HS-27A (cell line): ENCODE results near the gene CENPW.

Experiments used
- DNase-seq: peaks from one replicate; pipeline ENCODE4 v3.0.0-alpha.2; 2012; ENCODE audit warnings: low read depth, missing footprints

The CENPW gene

DNA sequence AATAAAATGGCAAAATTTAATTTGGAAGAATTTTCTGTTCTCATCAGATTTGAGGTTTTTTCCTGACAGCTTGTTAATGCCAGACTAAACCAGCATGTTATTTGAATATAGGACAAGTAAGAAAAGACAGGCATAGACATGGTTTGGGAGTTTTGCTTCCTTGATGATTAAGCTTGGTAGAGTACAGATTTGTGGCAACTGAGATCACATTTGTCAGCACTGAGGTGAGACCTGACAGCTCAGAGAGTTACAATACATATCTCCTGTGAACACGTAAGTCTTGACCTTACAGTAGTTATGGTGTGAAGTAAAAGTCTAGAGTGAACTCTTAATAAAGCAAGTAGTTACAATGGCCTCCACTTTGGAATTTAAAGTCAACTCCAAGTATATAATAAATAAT lies 34.5 kb downstream of the CENPW start:
- no peak for DNase-seq

DNA sequence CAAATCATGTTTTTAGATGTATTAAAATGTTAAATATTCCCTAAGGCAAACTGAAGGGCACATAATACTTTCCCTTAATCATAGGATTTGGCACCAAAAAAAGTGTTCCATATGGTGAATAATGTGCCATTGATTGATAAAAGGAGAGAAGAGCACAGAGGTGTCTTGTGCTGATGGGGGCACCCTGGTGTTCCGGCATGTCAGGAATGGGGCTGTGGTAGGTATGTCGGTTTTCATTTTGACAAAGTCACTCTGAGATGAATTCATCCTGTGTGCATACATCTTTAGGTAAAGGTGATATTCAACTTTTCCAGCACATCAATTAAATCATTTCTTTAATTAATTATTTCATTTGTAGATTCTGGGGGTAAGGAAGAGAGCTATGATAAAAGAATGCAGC lies 36.8 kb downstream of the CENPW start:
- DNase-seq: no peak

DNA sequence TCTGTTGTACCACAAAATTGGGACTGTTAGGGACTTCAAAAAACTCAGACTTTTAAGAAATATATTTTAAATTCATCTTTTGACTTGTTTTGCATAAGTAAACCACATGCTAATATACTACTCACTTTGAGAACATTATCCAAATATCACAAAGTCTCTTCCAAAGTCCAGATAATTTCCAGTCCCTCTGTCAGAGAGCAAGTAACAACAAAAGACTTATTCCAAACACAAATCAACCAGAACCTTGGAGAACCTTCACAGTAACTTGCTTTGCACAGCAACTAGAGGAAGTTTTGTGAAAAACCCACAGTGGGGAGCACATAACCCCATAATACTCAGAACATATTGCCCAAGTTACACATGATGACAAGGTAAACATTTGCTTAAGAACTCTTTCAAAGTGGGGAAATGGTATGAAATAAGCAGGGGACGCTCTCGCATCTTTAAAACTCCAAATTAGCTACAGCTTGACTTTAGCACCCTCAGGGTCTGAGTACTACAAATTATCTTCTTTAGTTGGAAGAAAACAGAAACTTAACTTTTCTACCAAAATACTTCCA lies 37.8 kb downstream of the CENPW start:
- DNase-seq: no peak

DNA sequence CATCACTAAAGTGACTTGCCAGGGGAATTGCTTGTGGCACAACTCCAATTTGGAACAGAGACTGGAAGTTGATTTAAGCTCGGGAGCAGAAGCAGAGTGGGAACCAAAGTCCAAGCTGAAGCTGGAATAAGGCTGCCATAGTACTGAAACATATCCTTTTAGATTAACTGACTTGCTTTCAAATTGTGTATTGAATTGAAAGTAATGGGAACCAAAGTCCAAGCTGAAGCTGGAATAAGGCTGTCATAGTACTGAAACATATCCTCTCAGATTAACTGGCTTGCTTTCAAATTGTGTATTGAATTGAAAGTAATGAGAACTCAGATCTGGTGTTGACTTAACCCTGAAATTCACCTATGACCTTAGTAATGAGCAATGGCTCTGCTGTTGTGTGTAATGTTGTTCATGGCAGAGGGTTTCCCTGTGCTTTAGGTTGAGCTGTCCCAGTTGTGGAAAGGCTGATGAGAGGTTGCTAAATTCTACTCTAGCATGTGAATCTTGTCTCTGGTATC lies 40.2 kb downstream of the CENPW start:
- DNase-seq: no peak

DNA sequence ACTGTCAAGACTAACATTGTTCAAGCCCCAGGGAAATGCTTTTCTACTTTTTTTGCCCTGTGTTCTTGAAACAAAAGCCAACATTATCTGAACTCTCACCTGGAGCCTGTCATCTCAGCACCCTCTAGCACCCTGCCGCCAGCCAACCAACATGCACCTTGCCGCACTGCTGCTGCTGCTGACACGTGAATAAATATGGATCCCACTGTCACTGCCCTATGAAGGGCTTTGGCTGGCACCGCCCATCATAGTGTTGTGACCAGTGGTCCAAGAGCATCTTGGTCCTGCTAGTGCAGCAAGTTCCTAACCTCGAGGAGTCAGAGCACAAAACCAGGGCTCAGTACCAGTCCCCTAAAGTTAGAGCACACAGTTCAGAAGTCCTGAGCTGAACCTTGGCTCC lies 41.6 kb downstream of the CENPW start:
- no peak for DNase-seq

DNA sequence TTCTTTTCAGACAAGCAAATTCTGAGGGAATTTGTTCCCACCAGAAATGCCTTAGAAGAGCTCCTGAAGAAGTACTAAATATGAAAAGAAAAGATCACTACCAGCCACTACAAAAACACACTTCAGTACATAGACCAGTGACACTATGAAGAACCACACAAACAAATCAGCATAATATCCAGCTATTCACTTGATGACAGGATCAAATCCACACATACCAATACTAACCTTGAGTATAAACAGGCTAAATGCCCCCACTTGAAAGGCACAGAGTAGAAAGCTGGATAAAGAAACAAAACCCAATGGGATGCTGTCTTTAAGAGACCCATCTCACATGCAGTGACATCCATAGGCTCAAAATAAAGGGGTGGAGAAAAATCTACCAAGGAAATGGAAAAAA lies 43.3 kb downstream of the CENPW start:
- DNase-seq: no peak

DNA sequence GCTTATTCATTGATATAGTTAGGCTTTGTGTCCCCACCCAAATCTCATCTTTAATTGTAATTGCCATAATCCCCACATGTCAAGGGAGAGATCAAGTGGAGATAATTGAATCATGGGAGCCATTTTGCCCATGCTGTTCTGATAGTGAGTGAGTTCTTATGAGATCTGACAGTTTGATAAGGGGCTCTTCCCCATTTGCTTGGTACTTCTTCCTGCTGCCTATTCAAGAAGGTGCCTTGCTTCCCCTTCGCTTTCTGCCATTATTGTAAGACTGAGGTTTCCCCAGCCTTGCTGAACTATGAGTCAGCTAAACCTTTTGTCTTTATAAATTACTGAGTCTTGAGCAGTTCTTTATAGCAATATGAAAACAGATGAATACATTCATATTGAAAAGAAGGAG lies 45.6 kb downstream of the CENPW start:
- no peak for DNase-seq

DNA sequence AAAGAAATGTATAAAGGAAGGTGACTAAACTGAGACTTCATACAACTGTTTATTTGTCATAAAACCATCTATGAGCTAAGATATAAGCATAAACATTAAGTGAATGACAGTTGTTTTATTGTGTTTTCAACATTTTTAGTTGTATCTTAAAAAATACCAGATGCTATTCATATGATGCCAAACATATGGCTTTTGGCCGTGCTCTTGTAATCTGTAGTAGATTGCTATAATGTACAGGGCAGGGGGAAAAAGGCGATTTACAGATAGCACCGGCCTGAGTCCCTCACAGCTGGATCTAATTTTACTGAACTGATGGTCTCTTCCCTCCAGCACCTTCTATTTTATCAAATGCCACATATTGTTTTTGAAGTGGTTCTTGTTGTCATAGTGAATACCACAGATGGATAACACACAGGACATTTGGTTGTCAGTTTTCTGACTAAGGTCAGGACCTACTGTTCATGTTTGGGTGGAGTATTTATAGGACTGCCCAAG lies 48.2 kb downstream of the CENPW start:
- no peak for DNase-seq

DNA sequence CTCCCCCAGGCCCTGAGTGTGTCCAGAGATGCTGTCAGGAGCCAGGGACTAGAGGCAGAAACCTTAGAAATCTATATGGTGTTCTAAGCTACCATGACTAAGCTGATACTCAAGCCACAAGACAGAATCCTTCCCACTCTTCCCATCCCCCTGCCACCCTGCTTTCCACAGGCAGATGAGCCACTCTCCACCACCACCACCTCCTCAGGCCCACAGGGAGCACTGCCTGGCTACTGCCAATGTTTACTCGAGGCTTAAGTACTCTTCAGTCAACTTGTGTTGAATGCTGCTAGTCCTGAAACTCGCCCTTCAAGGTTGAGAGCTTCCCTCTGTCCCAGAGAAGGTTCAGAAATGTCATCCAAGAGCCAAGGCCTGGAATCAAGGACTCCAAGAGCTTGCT lies 56.2 kb downstream of the CENPW start:
- DNase-seq: no peak
